Vagina (tissue), 2 donors: ENCODE measurements around the gene NPM3. TPM values are rescaled to one million over a fixed set of nuclear protein-coding genes. Genes with fewer than 3 reads are reported as not detected.

Experiments used
- DNase-seq, 2 donors: peaks; one replicate each; pipeline ENCODE4 v3.0.0-alpha.2; 2017; ENCODE audit errors: extremely low spot score in 2 of 2
- H3K27ac ChIP-seq: fragments of 200-600 bp; sonication (generic); one replicate; pipeline ENCODE4 v1.5.1; 2019
- H3K27me3 ChIP-seq: fragments of 200-600 bp; sonication (generic); one replicate; pipeline ENCODE4 v1.5.1; 2019
- H3K36me3 ChIP-seq, 2 donors: fragments of 200-600 bp; sonication (generic); one replicate each; pipeline ENCODE4 v1.5.1; 2017 to 2019
- H3K4me1 ChIP-seq: fragments of 200-600 bp; sonication (generic); one replicate; pipeline ENCODE4 v1.5.1; 2019
- H3K4me3 ChIP-seq, 2 donors: fragments of 200-600 bp; sonication (generic); 1 replicate in 1 of 2; 2 replicates in 1 of 2; pipeline ENCODE4 v1.5.1; 2016 to 2019
- H3K9me3 ChIP-seq: fragments of 200-600 bp; sonication (generic); one replicate; pipeline ENCODE4 v1.5.1; 2019
- POLR2A ChIP-seq, 2 donors: fragments of 450-650 bp; IDR thresholded peaks; one replicate each; pipeline ENCODE4 v1.6.1; 2017; ENCODE audit warnings: antibody characterized with exemption in 2 of 2, mild to moderate bottlenecking in 2 of 2, moderate library complexity in 2 of 2
- POLR2AphosphoS5 ChIP-seq, 2 donors: sonication (generic); formaldehyde crosslinking; IDR thresholded peaks; one replicate each; pipeline ENCODE4 v1.9.0; 2017; ENCODE audit warnings: antibody characterized with exemption in 2 of 2, mild to moderate bottlenecking in 2 of 2, low read depth in 1 of 2; ENCODE audit not compliant: insufficient read depth in 1 of 2
- intact Hi-C: fragments of 100-400 bp; cut with DNase I; formaldehyde crosslinking; loops from one replicate; pipeline ENCODE4 v1.15.1; 2023
- total RNA-seq: library from RNA; depleted of rRNA; stranded (reverse); fragments of >200 nt; gene quantifications from one replicate; pipeline ENCODE4 v1.2.3, GENCODE V29; 2016
- TF ChIP-seq, protein P1 (sequence below), 3 experiments: fragments of 450-650 bp in 2 of 3; fragments of 200-600 bp in 1 of 3; sonication (generic) in 1 of 3; IDR thresholded peaks; one replicate each; pipeline ENCODE4 v1.5.1; 2017 to 2019; ENCODE audit warnings: antibody characterized with exemption in 3 of 3, mild to moderate bottlenecking in 2 of 3, moderate library complexity in 2 of 3

NPM3 gene
- total RNA-seq, 1 donor from 2014 or later: 39.5 TPM

- H3K27ac ChIP-seq: no peak overlapping the region
- peaks cover 0 to 57% of the 10 kb centered on the region in 2 donors for H3K36me3 ChIP-seq
- intact Hi-C loops: no loop called here
These were observed 2.6 kb upstream of the NPM3 start for GRCh38 chr10:101785801-101786200.

GRCh38 chr10:101784558-101784957, 1.3 kb upstream of the NPM3 start:
- H3K4me3 ChIP-seq: no peak overlapping the region
- no peak for DNase-seq
- intact Hi-C loops: no loop called here
- H3K27ac ChIP-seq: no peak overlapping the region
- peaks cover 50% of the 10 kb centered on the region for H3K4me1 ChIP-seq
- H3K36me3 ChIP-seq: peaks cover 0 to 45% of the 10 kb centered on the region in 2 donors
- no peak for TF ChIP-seq POLR2A (IDR thresholded peaks at IDR 0.05)
- TF ChIP-seq, protein P1, sequence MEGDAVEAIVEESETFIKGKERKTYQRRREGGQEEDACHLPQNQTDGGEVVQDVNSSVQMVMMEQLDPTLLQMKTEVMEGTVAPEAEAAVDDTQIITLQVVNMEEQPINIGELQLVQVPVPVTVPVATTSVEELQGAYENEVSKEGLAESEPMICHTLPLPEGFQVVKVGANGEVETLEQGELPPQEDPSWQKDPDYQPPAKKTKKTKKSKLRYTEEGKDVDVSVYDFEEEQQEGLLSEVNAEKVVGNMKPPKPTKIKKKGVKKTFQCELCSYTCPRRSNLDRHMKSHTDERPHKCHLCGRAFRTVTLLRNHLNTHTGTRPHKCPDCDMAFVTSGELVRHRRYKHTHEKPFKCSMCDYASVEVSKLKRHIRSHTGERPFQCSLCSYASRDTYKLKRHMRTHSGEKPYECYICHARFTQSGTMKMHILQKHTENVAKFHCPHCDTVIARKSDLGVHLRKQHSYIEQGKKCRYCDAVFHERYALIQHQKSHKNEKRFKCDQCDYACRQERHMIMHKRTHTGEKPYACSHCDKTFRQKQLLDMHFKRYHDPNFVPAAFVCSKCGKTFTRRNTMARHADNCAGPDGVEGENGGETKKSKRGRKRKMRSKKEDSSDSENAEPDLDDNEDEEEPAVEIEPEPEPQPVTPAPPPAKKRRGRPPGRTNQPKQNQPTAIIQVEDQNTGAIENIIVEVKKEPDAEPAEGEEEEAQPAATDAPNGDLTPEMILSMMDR (IDR thresholded peaks at IDR 0.05): no peak
- TF ChIP-seq POLR2AphosphoS5 (IDR thresholded peaks at IDR 0.05; ENCODE audit: insufficient read depth in 1 of 2, low read depth in 1 of 2): no peak
- H3K9me3 ChIP-seq: no peaks in the 10 kb centered on the region
- H3K27me3 ChIP-seq: no peaks in the 10 kb centered on the region

More at GRCh38 chr10:101785801-101786200, 2.6 kb upstream of the NPM3 start:
- peaks cover 41% of the 10 kb centered on the region for H3K4me1 ChIP-seq
- TF ChIP-seq POLR2A (IDR thresholded peaks at IDR 0.05): no peak
- no peak for TF ChIP-seq POLR2AphosphoS5 (IDR thresholded peaks at IDR 0.05; ENCODE audit: insufficient read depth in 1 of 2, low read depth in 1 of 2)
- TF ChIP-seq, protein P1 (IDR thresholded peaks at IDR 0.05): no peak
- DNase-seq: no peak
- no peaks in the 10 kb centered on the region for H3K9me3 ChIP-seq
- no peaks in the 10 kb centered on the region for H3K27me3 ChIP-seq
- no peak overlapping the region for H3K4me3 ChIP-seq

GRCh38 chr10:101783736-101784118, 481 bp upstream of the NPM3 start:
- TF ChIP-seq POLR2AphosphoS5 (IDR thresholded peaks at IDR 0.05; ENCODE audit: insufficient read depth in 1 of 2, low read depth in 1 of 2) (no peak), POLR2A (IDR thresholded peaks at IDR 0.05) (no peak)
- TF ChIP-seq, protein P1 (IDR thresholded peaks at IDR 0.05): no peak
- Histone ChIP-seq H3K27me3 (no peaks in the 10 kb centered on the region), H3K4me3 (peak overlapping the region; percentile 53 to 70), H3K4me1 (peaks cover 58% of the 10 kb centered on the region), H3K36me3 (peaks cover 0 to 36% of the 10 kb centered on the region in 2 donors), H3K27ac (peak overlapping the region; percentile 43), H3K9me3 (no peaks in the 10 kb centered on the region)
- intact Hi-C loops: no loop called here
- DNase-seq: no peak

DNA sequence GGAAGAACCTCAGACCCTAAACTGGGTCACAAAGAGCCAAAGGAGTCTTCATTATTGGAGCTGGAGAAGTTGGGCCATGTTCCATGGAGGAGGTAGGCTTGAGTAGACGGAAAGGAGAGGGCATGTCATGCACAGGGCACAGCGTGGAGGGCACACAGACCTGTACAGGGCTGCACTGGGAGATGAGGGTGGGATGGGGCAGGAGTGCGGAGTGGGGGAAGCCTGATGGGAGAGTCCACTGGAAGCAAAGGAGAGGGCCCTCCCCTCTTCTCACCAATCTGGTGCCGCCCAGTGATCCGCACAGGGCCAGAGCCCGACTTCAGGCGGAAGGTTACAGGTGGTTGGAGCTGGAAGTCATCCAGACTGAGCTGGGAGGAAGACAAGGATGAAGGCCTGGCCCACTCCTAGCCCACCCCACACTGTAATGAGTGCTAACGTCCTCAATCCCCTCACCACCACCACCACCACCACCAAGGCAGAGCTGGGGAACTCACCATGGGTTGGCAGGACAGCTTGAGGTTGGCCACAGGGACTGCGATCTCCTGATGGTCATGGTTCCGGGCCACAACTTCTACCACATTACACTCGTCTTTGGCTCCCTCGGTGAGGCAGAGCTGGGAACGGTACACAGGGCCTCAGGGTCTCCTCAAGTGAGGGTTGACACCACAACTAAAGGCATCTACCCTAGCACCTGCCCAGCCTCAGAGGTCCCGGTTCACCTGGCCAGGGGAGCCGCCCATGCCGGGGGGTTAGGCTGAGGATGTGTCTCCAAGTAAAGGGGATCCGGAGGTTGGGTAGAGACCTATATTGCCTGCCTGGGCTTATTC, 1.0 kb downstream of the NPM3 start:
- Histone ChIP-seq H3K4me1 (peaks cover 62% of the 10 kb centered on the region), H3K27ac (no peak overlapping the region), H3K36me3 (peaks cover 0 to 24% of the 10 kb centered on the region in 2 donors), H3K9me3 (no peaks in the 10 kb centered on the region), H3K27me3 (no peaks in the 10 kb centered on the region), H3K4me3 (peak overlapping the region; percentile 53 to 70)
- no peak for TF ChIP-seq POLR2AphosphoS5 (IDR thresholded peaks at IDR 0.05; ENCODE audit: insufficient read depth in 1 of 2, low read depth in 1 of 2)
- TF ChIP-seq POLR2A (IDR thresholded peaks at IDR 0.05): no peak
- TF ChIP-seq, protein P1 (IDR thresholded peaks at IDR 0.05): no peak
- intact Hi-C loops: no loop called here
- DNase-seq: no peak

- Histone ChIP-seq H3K9me3 (no peaks in the 10 kb centered on the region), H3K27me3 (no peaks in the 10 kb centered on the region), H3K4me3 (no peak overlapping the region), H3K36me3 (peaks cover 0 to 18% of the 10 kb centered on the region in 2 donors), H3K27ac (no peak overlapping the region), H3K4me1 (peaks cover 62% of the 10 kb centered on the region)
- TF ChIP-seq POLR2A (IDR thresholded peaks at IDR 0.05) (no peak), POLR2AphosphoS5 (IDR thresholded peaks at IDR 0.05; ENCODE audit: insufficient read depth in 1 of 2, low read depth in 1 of 2) (no peak)
- TF ChIP-seq, protein P1 (IDR thresholded peaks at IDR 0.05): no peak
- no peak for DNase-seq
- intact Hi-C loops: no loop called here
These were observed 1.6 kb downstream of the NPM3 start for GRCh38 chr10:101781655-101781983.
